ENCODE results near the gene CRKL.
"Not testable (repeated sequence)": the region's sequence is repeated elsewhere in the genome, so short reads cannot be mapped to it uniquely, and the experiment has no call there.

CRKL gene

GRCh38 chr22:20966883-20967696 is 49.9 kb downstream of the CRKL start, which contains the start of gene AIFM3:
TSS of gene AIFM3 (plus strand) at chr22:20967255. CDS start at chr22:20967945, 690 bp downstream.
- DNase-seq (ENCODE audit: low read depth) = no peak
- no peak within 1 kb of the TSS for H3K4me3 ChIP-seq (replicated peaks; ENCODE audit: low read depth, low read length)
- TF ChIP-seq CTCF (IDR thresholded peaks at IDR 0.05; ENCODE audit: low read length, missing control alignments) = no peak

- no peak for DNase-seq (ENCODE audit: low read depth)
- H3K4me3 ChIP-seq (replicated peaks; ENCODE audit: low read depth, low read length) = no peak overlapping the region
- no peak for TF ChIP-seq CTCF (IDR thresholded peaks at IDR 0.05; ENCODE audit: low read length, missing control alignments)
Measured at GRCh38 chr22:20967697-20968211, 50.5 kb downstream of the CRKL start.

- DNase-seq (ENCODE audit: low read depth) = no peak
Measured at GRCh38 chr22:20968281-20968977, 51.2 kb downstream of the CRKL start.

GRCh38 chr22:20970939-20971657 is 53.9 kb downstream of the CRKL start:
- no peak for TF ChIP-seq CTCF (IDR thresholded peaks at IDR 0.05; ENCODE audit: low read length, missing control alignments)
- DNase-seq (ENCODE audit: low read depth) = no peak
- H3K4me3 ChIP-seq (replicated peaks; ENCODE audit: low read depth, low read length) = no peak overlapping the region

More at GRCh38 chr22:20968281-20968977, 51.2 kb downstream of the CRKL start:
- TF ChIP-seq CTCF (IDR thresholded peaks at IDR 0.05; ENCODE audit: low read length, missing control alignments) = no peak
- no peak overlapping the region for H3K4me3 ChIP-seq (replicated peaks; ENCODE audit: low read depth, low read length)

- not testable (repeated sequence) for DNase-seq (ENCODE audit: low read depth); H3K4me3 ChIP-seq (replicated peaks; ENCODE audit: low read depth, low read length)
Measured at GRCh38 chr22:20972014-20972694, 54.9 kb downstream of the CRKL start.

GRCh38 chr22:20972933-20973577 is 55.8 kb downstream of the CRKL start:
- TF ChIP-seq CTCF (IDR thresholded peaks at IDR 0.05; ENCODE audit: low read length, missing control alignments) = no peak
- H3K4me3 ChIP-seq (replicated peaks; ENCODE audit: low read depth, low read length) = no peak overlapping the region

More at GRCh38 chr22:20972933-20973577, 55.8 kb downstream of the CRKL start:
- DNase-seq (ENCODE audit: low read depth) = no peak
